ENCODE data around the gene RAD21L1. TPM values are rescaled to one million over a fixed set of nuclear protein-coding genes. Genes with fewer than 3 reads are reported as not detected.

The RAD21L1 gene
- total RNA-seq, 1 experiment from 2014 or later, result not detected

GRCh38 chr20:1187605-1188171 lies 38.2 kb upstream of the RAD21L1 start:
- Histone ChIP-seq H3K36me3 (ENCODE audit: control insufficient read depth, insufficient read depth, low read length) (no peaks in the 10 kb centered on the region), H3K4me3 (ENCODE audit: low read depth, low read length) (no peak overlapping the region), H3K4me1 (peaks cover 29% of the 10 kb centered on the region), H3K27me3 (replicated peaks; ENCODE audit: control insufficient read depth, insufficient read depth, low read length) (no peaks in the 10 kb centered on the region), H3K9me3 (no peaks in the 10 kb centered on the region)
- H3K36me3 Mint-ChIP-seq (ENCODE audit: insufficient read depth, unreplicated experiment), result peaks cover 9% of the 10 kb centered on the region
- H3K27me3 Mint-ChIP-seq (ENCODE audit: insufficient read depth, unreplicated experiment), result no peaks in the 10 kb centered on the region
- H3K9me3 Mint-ChIP-seq (ENCODE audit: unreplicated experiment), result no peaks in the 10 kb centered on the region
- no peaks in the 10 kb centered on the region for H3K4me1 Mint-ChIP-seq (ENCODE audit: low read depth, unreplicated experiment)
- H3K4me3 Mint-ChIP-seq (ENCODE audit: unreplicated experiment), result no peak overlapping the region
- ChIA-PET POLR2A (no interaction called here), CTCF (interaction anchor here (0.6 to 1.1 kb wide), 3 partner anchors 25 to 316 kb away, joined by 3 to 6 read pairs (median 5); no protein-coding TSS in a partner anchor)
- no peak overlapping the region for H3K27ac Mint-ChIP-seq (ENCODE audit: unreplicated experiment)
- intact Hi-C loops (cut with micrococcal nuclease; ENCODE audit: unreplicated experiment), result loop anchor here (10.0 kb wide), 1 partner anchor 373 kb away; no protein-coding TSS in a partner anchor
- peak in 1 of 2 experiments; percentile 77 for DNase-seq
- no peak for TF ChIP-seq CTCF (IDR thresholded peaks at IDR 0.05; ENCODE audit: insufficient read depth in 1 of 2, low read depth in 1 of 2, low read length in 1 of 2, severe bottlenecking in 1 of 2, unreplicated experiment in 1 of 2)
- no TSS peak for BruUV-seq (replicated peaks)

GRCh38 chr20:1188347-1188746 lies 37.5 kb upstream of the RAD21L1 start:
- Mint-ChIP-seq H3K4me1 (ENCODE audit: low read depth, unreplicated experiment) (no peaks in the 10 kb centered on the region), H3K9me3 (ENCODE audit: unreplicated experiment) (no peaks in the 10 kb centered on the region), H3K36me3 (ENCODE audit: insufficient read depth, unreplicated experiment) (peaks cover 5% of the 10 kb centered on the region), H3K27ac (ENCODE audit: unreplicated experiment) (no peak overlapping the region), H3K27me3 (ENCODE audit: insufficient read depth, unreplicated experiment) (no peaks in the 10 kb centered on the region), H3K4me3 (ENCODE audit: unreplicated experiment) (no peak overlapping the region)
- ChIA-PET POLR2A (no interaction called here), CTCF (interaction anchor here (1.0 to 1.1 kb wide), 2 partner anchors 25 to 315 kb away, joined by 3 to 6 read pairs; no protein-coding TSS in a partner anchor)
- no TSS peak for BruUV-seq (replicated peaks)
- peaks cover 29% of the 10 kb centered on the region for H3K4me1 ChIP-seq
- intact Hi-C loops (cut with micrococcal nuclease; ENCODE audit: unreplicated experiment), result loop anchor here (10.0 kb wide), 1 partner anchor 374 kb away; no protein-coding TSS in a partner anchor
- H3K9me3 ChIP-seq, result no peaks in the 10 kb centered on the region
- H3K36me3 ChIP-seq (ENCODE audit: control insufficient read depth, insufficient read depth, low read length), result no peaks in the 10 kb centered on the region
- H3K27me3 ChIP-seq (replicated peaks; ENCODE audit: control insufficient read depth, insufficient read depth, low read length), result no peaks in the 10 kb centered on the region
- no peak for TF ChIP-seq CTCF (IDR thresholded peaks at IDR 0.05; ENCODE audit: insufficient read depth in 1 of 2, low read depth in 1 of 2, low read length in 1 of 2, severe bottlenecking in 1 of 2, unreplicated experiment in 1 of 2)
- no peak overlapping the region for H3K4me3 ChIP-seq (ENCODE audit: low read depth, low read length)
- DNase-seq, result no peak

- no peak for TF ChIP-seq CTCF (IDR thresholded peaks at IDR 0.05; ENCODE audit: insufficient read depth in 1 of 2, low read depth in 1 of 2, low read length in 1 of 2, severe bottlenecking in 1 of 2, unreplicated experiment in 1 of 2)
- no peak for DNase-seq
- ChIA-PET CTCF (interaction anchor here (1.0 kb wide), 1 partner anchor 81 kb away, joined by 3 read pairs; no protein-coding TSS in a partner anchor), POLR2A (no interaction called here)
- no peak overlapping the region for H3K27ac Mint-ChIP-seq (ENCODE audit: unreplicated experiment)
- no peaks in the 10 kb centered on the region for H3K4me1 Mint-ChIP-seq (ENCODE audit: low read depth, unreplicated experiment)
- no peak overlapping the region for H3K4me3 Mint-ChIP-seq (ENCODE audit: unreplicated experiment)
- Histone ChIP-seq H3K9me3 (no peaks in the 10 kb centered on the region), H3K27me3 (replicated peaks; ENCODE audit: control insufficient read depth, insufficient read depth, low read length) (no peaks in the 10 kb centered on the region), H3K4me1 (peaks cover 29% of the 10 kb centered on the region), H3K36me3 (ENCODE audit: control insufficient read depth, insufficient read depth, low read length) (no peaks in the 10 kb centered on the region), H3K4me3 (ENCODE audit: low read depth, low read length) (no peak overlapping the region)
- intact Hi-C loops (cut with micrococcal nuclease; ENCODE audit: unreplicated experiment), result loop anchor here (10.0 kb wide), 1 partner anchor 375 kb away; no protein-coding TSS in a partner anchor
- H3K36me3 Mint-ChIP-seq (ENCODE audit: insufficient read depth, unreplicated experiment), result no peaks in the 10 kb centered on the region
- no peaks in the 10 kb centered on the region for H3K9me3 Mint-ChIP-seq (ENCODE audit: unreplicated experiment)
- no TSS peak for BruUV-seq (replicated peaks)
- no peaks in the 10 kb centered on the region for H3K27me3 Mint-ChIP-seq (ENCODE audit: insufficient read depth, unreplicated experiment)
Observed at GRCh38 chr20:1189827-1190226, 36.0 kb upstream of the RAD21L1 start.

Data from Caco-2 (cell line).